Measurements from ENCODE around the gene CDK19. TPM values are rescaled to one million over a fixed set of nuclear protein-coding genes. Genes with fewer than 3 reads are reported as not detected.

CDK19 gene
- total RNA-seq: 10 to 100 TPM; 10.8 to 13.2 (median 12.1) TPM

DNA sequence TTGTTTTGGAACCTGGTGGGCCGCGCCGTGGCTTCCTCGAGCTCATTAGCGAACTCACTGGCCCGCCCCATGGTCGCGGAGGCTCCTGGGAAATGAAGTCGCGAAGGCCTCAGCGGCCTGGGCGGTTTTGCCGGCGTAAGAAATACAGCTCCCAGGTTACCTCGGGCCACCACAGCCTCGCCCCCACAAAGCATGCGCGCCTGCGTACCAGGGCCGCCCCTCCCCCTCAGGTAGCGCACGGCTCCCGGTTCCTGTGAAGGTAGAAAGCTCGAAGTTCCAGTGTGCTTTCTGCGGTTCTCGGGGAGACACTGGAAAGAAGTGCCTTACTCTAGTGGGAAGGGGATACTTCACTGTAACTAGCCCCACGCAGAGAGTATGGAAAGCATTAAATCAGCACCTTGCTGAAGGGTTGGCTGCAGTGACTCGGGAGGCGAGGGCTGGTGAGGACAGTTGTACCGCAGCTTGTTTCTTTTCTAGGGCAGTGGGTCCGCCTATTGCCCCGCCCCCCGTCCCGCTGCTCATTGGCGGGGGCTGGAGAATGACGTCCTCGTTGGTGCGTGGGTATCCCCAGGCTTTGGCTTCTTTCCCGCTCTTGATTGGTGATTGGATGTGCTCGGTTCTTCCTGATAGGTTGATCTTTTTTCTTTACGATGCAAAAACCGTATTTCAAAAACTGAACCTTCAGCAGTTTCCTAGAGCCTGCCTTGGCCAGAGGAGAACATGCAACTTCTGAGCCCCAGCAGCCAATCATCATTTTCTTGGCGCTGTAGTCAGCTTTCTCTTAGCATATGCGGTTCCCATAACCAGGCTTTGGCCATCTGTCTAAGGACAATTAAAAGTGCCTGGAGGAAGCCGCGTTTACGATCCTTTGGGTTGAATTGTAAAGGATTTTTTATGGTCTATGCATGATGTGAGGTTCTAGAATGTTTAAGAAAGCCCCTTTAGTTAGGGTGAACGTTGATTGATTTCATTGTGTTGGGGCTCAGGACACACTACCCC, at the start of gene CDK19:
CDK19 (minus strand) TSS at position 59 of the 999 bp plus-strand sequence. CDS start 333 bp downstream, outside the sequence.
- peak in 3 of 4 donors; percentile 43 to 79 (median 78) for TF ChIP-seq POLR2A (IDR thresholded peaks at IDR 0.05)
- TF ChIP-seq CTCF (IDR thresholded peaks at IDR 0.05): peak in 1 of 6 experiments; percentile 5
- Histone ChIP-seq H3K9me3 (no peaks in the 10 kb centered on the region), H3K36me3 (no peaks in the 10 kb centered on the region), H3K27me3 (no peaks in the 10 kb centered on the region), H3K4me1 (peaks cover 11 to 47% (median 24%) of the 10 kb centered on the region in 3 donors), H3K27ac (peak within 1 kb of the TSS; percentile 94 to 97 (median 96)), H3K4me3 (peak within 1 kb of the TSS; percentile 77 to 98 (median 86))
- intact Hi-C loops (cut with DNase I): loop anchor here (5.0 kb wide), 1 partner anchor 62 kb away; no protein-coding TSS in a partner anchor
- 2% methylated on average over 18 to 26 of the region's 48 CpGs for WGBS, 2 donors
- peak; percentile 96 for DNase-seq

DNA sequence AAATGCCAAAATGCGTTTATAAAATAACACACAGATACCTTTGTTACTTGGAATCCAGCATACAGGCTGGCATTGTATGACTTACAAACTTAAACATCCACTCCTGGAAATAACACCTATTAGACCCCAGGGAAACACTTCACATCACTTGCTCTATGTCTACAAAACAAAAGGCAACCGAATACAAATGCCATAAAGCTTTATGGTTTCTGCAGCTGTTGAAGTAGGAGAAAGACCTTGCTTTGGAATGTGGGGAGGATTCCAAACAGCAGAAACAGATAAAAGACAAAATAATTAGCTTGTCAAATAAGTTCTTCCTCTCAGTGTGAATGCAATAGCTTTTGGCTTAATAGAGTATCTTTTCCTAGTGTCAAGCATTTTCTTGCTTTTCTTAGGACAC, 49.6 kb upstream of the CDK19 start:
- Histone ChIP-seq H3K27me3 (no peaks in the 10 kb centered on the region), H3K9me3 (no peaks in the 10 kb centered on the region), H3K4me1 (peaks cover 0 to 6% (median 0%) of the 10 kb centered on the region in 3 donors), H3K4me3 (no peak overlapping the region), H3K27ac (no peak overlapping the region), H3K36me3 (no peaks in the 10 kb centered on the region)
- WGBS, 2 donors: 53 to 54% methylated on average over 2 of the region's 2 CpGs
- no peak for DNase-seq
- intact Hi-C loops (cut with DNase I): no loop called here
- no peak for TF ChIP-seq POLR2A (IDR thresholded peaks at IDR 0.05)
- TF ChIP-seq CTCF (IDR thresholded peaks at IDR 0.05): no peak

DNA sequence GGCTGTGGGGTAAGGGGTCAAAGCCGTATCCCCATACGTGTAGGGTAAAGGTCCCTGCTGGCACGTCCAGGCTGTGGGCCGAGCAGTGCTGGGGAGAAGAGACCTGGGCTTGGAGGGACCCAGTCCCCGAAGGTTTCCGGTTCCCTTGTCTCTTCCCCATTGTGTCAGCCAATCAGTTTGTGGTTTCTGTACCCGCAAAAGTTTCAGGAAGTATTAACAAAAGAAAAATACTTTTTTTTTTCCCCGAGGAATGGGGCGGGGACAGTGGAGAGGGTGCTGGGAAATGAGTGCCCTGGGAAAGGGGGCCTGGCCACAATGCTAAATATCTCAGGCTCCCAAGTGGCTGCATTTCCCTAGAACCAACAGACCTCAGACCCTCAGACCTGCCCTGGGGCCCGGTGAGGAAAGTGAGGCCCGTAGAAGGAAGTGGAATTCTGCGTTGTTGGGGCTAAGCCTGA, 44.1 kb upstream of the CDK19 start:
- TF ChIP-seq CTCF (IDR thresholded peaks at IDR 0.05) (no peak), POLR2A (IDR thresholded peaks at IDR 0.05) (no peak)
- WGBS, 2 donors: 62 to 84% methylated on average over 9 to 10 of the region's 12 CpGs
- no peaks in the 10 kb centered on the region for H3K27me3 ChIP-seq
- H3K4me3 ChIP-seq: no peak overlapping the region
- intact Hi-C loops (cut with DNase I): no loop called here
- DNase-seq: no peak
- H3K4me1 ChIP-seq: peaks cover 0 to 3% (median 2%) of the 10 kb centered on the region in 3 donors
- H3K36me3 ChIP-seq: no peaks in the 10 kb centered on the region
- H3K9me3 ChIP-seq: no peaks in the 10 kb centered on the region
- H3K27ac ChIP-seq: no peak overlapping the region

DNA sequence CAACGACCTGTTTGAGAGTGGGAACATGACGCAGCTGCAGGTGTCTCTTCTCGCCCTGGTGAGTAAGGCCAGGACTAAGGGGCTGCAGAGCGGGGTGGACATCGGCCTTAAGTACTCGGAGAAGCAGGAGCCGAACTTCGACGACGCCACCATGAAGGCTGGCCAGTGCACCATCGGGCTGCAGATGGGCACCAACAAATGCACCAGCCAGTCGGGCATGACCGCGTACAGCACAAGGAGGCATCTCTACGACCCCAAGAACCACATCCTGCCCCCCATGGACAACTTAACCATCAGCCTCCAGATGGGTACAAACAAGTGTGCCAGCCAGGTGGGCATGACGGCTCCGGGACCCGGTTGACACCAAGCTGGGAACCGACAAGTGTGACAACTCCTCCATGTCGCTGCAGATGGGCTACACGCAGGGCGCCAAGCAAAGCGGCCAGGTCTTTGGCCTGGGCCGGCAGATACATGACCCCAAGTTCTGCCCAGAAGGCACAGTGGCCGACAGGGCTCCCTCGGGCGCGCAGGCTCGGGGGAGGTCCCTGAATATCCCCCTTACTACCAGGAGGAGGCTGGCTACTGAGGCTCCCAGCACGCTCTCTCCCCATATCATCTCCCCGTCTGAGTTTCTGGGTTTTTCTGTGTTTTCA, 43.4 kb upstream of the CDK19 start:
- no peak overlapping the region for H3K27ac ChIP-seq
- no peak overlapping the region for H3K4me3 ChIP-seq
- no peaks in the 10 kb centered on the region for H3K27me3 ChIP-seq
- no peaks in the 10 kb centered on the region for H3K9me3 ChIP-seq
- TF ChIP-seq POLR2A (IDR thresholded peaks at IDR 0.05): no peak
- TF ChIP-seq CTCF (IDR thresholded peaks at IDR 0.05): no peak
- H3K4me1 ChIP-seq: peaks cover 0 to 7% (median 4%) of the 10 kb centered on the region in 3 donors
- 88 to 94% methylated on average over 6 of the region's 31 CpGs for WGBS, 2 donors
- no peaks in the 10 kb centered on the region for H3K36me3 ChIP-seq
- intact Hi-C loops (cut with DNase I): no loop called here
- DNase-seq: no peak
